Measurements from ENCODE around the gene ZKSCAN2. TPM values are rescaled to one million over a fixed set of nuclear protein-coding genes. Genes with fewer than 3 reads are reported as not detected.

Gene ZKSCAN2
- total and polyA plus RNA-seq, 9 of the 15 experiments (the other 6 are each of a cell fraction or from before 2014, with no cell fraction given), result 1.3 to 9.5 (median 4.2) TPM

- peak; percentile 72 for TF ChIP-seq RBM25 (IDR thresholded peaks at IDR 0.05; ENCODE audit: low read depth, low read length, severe bottlenecking)
- no peak for TF ChIP-seq ZFP36 (IDR thresholded peaks at IDR 0.05; ENCODE audit: low read depth, low read length, partially characterized antibody)
- no peak for TF ChIP-seq ZNF707 (CRISPR knock-in tag; conservative IDR thresholded peaks at IDR 0.05)
- TF ChIP-seq ZNF146 (CRISPR knock-in tag; IDR thresholded peaks at IDR 0.05; ENCODE audit: unreplicated experiment), result no peak
- TF ChIP-seq RNF2 (IDR thresholded peaks at IDR 0.05), result no peak; the same call in 1 of the 2 replicates
- TF ChIP-seq SMC3 (conservative IDR thresholded peaks at IDR 0.05; ENCODE audit: insufficient read depth, low read depth, low read length), result no peak; the same call in 1 of the 2 replicates
- TF ChIP-seq TFAM (CRISPR knock-in tag; conservative IDR thresholded peaks at IDR 0.05), result no peak
- no peak for TF ChIP-seq BMI1 (IDR thresholded peaks at IDR 0.05; ENCODE audit: low read length)
- TF ChIP-seq FIP1L1 (IDR thresholded peaks at IDR 0.05; ENCODE audit: low read depth, low read length, poor library complexity, severe bottlenecking), result no peak
- TF ChIP-seq IRF9 (tag; IDR thresholded peaks at IDR 0.05), result no peak
- TF ChIP-seq TEAD4 (IDR thresholded peaks at IDR 0.05; ENCODE audit: low read length), result peak; percentile 54
- no peak for TF ChIP-seq TEAD4 (CRISPR knock-in tag; IDR thresholded peaks at IDR 0.05; ENCODE audit: borderline replicate concordance)
- TF ChIP-seq MLLT1 (IDR thresholded peaks at IDR 0.05), result peak in 1 of 2 experiments; percentile 93; a peak in 2 of 4 replicates
- TF ChIP-seq TCF15 (CRISPR knock-in tag; IDR thresholded peaks at IDR 0.05), result no peak
- peak; percentile 75 for TF ChIP-seq ETV5 (CRISPR knock-in tag; IDR thresholded peaks at IDR 0.05; ENCODE audit: low read depth)
- no peak for TF ChIP-seq ZNF644 (tag; IDR thresholded peaks at IDR 0.05; ENCODE audit: low read depth)
- no peak for TF ChIP-seq E2F5 (CRISPR knock-in tag; IDR thresholded peaks at IDR 0.05)
- peak; percentile 63; the same call in 1 of the 2 replicates for TF ChIP-seq GATAD2B (IDR thresholded peaks at IDR 0.05; ENCODE audit: borderline replicate concordance)
- TF ChIP-seq RAD51 (IDR thresholded peaks at IDR 0.05; ENCODE audit: borderline replicate concordance, low read depth), result peak; percentile 24; the same call in 1 of the 2 replicates
- peak; percentile 36 for TF ChIP-seq EGR1 (conservative IDR thresholded peaks at IDR 0.05)
- TF ChIP-seq HES1 (IDR thresholded peaks at IDR 0.05; ENCODE audit: low read depth), result no peak
- TF ChIP-seq MBD1 (CRISPR knock-in tag; IDR thresholded peaks at IDR 0.05), result no peak
Measured at GRCh38 chr16:25257956-25258860, 563 bp upstream of the ZKSCAN2 start (continued).
